CD14-positive monocyte (primary cell): Measurements from ENCODE around the gene ZNF641. TPM values are rescaled to one million over a fixed set of nuclear protein-coding genes. Genes with fewer than 3 reads are reported as not detected.

Experiments used
- DNase-seq, 3 donors: peaks; one replicate each; pipeline ENCODE4 v3.0.0-alpha.2; 2011 to 2022
- H2AFZ ChIP-seq: 2 replicates; pipeline ENCODE4 v1.6.0; 2012; ENCODE audit warnings: mild to moderate bottlenecking, low read depth, low read length, inconsistent platforms; ENCODE audit not compliant: insufficient read depth, poor library complexity, severe bottlenecking
- H3K27ac ChIP-seq, 2 donors: 1 replicate in 1 of 2; 2 replicates in 1 of 2; pipeline ENCODE4 v1.5.1; 2012 to 2013; ENCODE audit warnings: low read length in 2 of 2, control low read depth in 1 of 2, inconsistent platforms in 1 of 2, low read depth in 1 of 2, mild to moderate bottlenecking in 1 of 2
- H3K27me3 ChIP-seq, 2 donors: one replicate each; pipeline versions ENCODE4 v1.6.0 to v1.6.1; 2011 to 2013; ENCODE audit warnings: low read length in 2 of 2; ENCODE audit not compliant: control insufficient read depth in 2 of 2, insufficient read depth in 2 of 2
- H3K36me3 ChIP-seq, 2 donors: replicated peaks in 1 of 2; 1 replicate in 1 of 2; 2 replicates in 1 of 2; pipeline versions ENCODE4 v1.5.1 to v1.6.1; 2012 to 2013; ENCODE audit warnings: low read length in 2 of 2, control low read depth in 1 of 2, inconsistent platforms in 1 of 2, mild to moderate bottlenecking in 1 of 2; ENCODE audit not compliant: insufficient read depth in 2 of 2, control insufficient read depth in 1 of 2
- H3K4me1 ChIP-seq, 2 donors: 1 replicate in 1 of 2; 2 replicates in 1 of 2; pipeline versions ENCODE4 v1.5.1 to v1.6.1; 2012 to 2013; ENCODE audit warnings: low read length in 2 of 2, control low read depth in 1 of 2, inconsistent platforms in 1 of 2, mild to moderate bottlenecking in 1 of 2, moderate library complexity in 1 of 2; ENCODE audit not compliant: insufficient read depth in 2 of 2, control insufficient read depth in 1 of 2
- H3K4me2 ChIP-seq: replicated peaks from 2 replicates; pipeline ENCODE3; 2012; ENCODE audit warnings: low read length, moderate library complexity, mild to moderate bottlenecking; ENCODE audit not compliant: poor library complexity, severe bottlenecking; ENCODE audit errors: extremely low read depth
- H3K4me3 ChIP-seq, 3 experiments: fragments of 200-600 bp in 1 of 3; sonication (generic) in 1 of 3; replicated peaks in 1 of 3; 1 replicate in 2 of 3; 2 replicates in 1 of 3; pipeline ENCODE4 v1.5.1; 2011 to 2013; ENCODE audit warnings: low read length in 3 of 3, mild to moderate bottlenecking in 3 of 3, control low read depth in 2 of 3, low read depth in 2 of 3, inconsistent platforms in 1 of 3, moderate library complexity in 1 of 3
- H3K79me2 ChIP-seq: 2 replicates; pipeline ENCODE4 v1.6.0; 2012; ENCODE audit warnings: mild to moderate bottlenecking, control low read depth, inconsistent platforms, low read length, moderate library complexity; ENCODE audit not compliant: insufficient read depth
- H3K9ac ChIP-seq: 2 replicates; pipeline ENCODE4 v1.6.0; 2017; ENCODE audit warnings: low read length, mild to moderate bottlenecking; ENCODE audit not compliant: insufficient read depth, poor library complexity, severe bottlenecking
- H3K9me3 ChIP-seq, 2 donors: replicated peaks in 1 of 2; 1 replicate in 1 of 2; 2 replicates in 1 of 2; pipeline versions ENCODE4 v1.5.1 to v1.6.1; 2012 to 2013; ENCODE audit warnings: low read length in 2 of 2, control low read depth in 1 of 2; ENCODE audit not compliant: control insufficient read depth in 1 of 2, insufficient read depth in 1 of 2
- H4K20me1 ChIP-seq: 2 replicates; pipeline ENCODE4 v1.6.0; 2012; ENCODE audit warnings: mild to moderate bottlenecking, low read length, control low read depth, moderate library complexity; ENCODE audit not compliant: insufficient read depth
- H3K27ac Mint-ChIP-seq, 7 donors: one replicate each; pipeline ENCODE4 v1.8.0; 2020; ENCODE audit warnings: mild to moderate bottlenecking in 7 of 7, mixed read lengths in 7 of 7, moderate library complexity in 6 of 7, inconsistent platforms in 2 of 7
- H3K27me3 Mint-ChIP-seq, 3 donors: one replicate each; pipeline ENCODE4 v1.8.0; 2021 to 2022; ENCODE audit warnings: low read depth in 3 of 3, mild to moderate bottlenecking in 3 of 3, mixed read lengths in 3 of 3, moderate library complexity in 3 of 3, inconsistent platforms in 1 of 3
- H3K36me3 Mint-ChIP-seq, 2 donors: one replicate each; pipeline ENCODE4 v1.8.0; 2020; ENCODE audit warnings: mixed read lengths in 2 of 2, inconsistent platforms in 1 of 2, mild to moderate bottlenecking in 1 of 2
- H3K4me1 Mint-ChIP-seq: one replicate; pipeline ENCODE4 v1.8.0; 2020; ENCODE audit warnings: mild to moderate bottlenecking, mixed read lengths
- H3K4me3 Mint-ChIP-seq, 2 donors: one replicate each; pipeline ENCODE4 v1.8.0; 2020; ENCODE audit warnings: mild to moderate bottlenecking in 2 of 2, mixed read lengths in 2 of 2, moderate library complexity in 1 of 2
- H3K9me3 Mint-ChIP-seq, 7 donors: one replicate each; pipeline ENCODE4 v1.8.0; 2020 to 2022; ENCODE audit warnings: mixed read lengths in 7 of 7, mild to moderate bottlenecking in 6 of 7, moderate library complexity in 6 of 7, inconsistent platforms in 2 of 7
- WGBS: methylation state at CpG from one replicate; pipeline ENCODE4 v1.1.5; 2013; ENCODE audit warnings: missing lambda C conversion rate; ENCODE audit not compliant: insufficient coverage; 5-methylcytosine and 5-hydroxymethylcytosine counted together
- intact Hi-C, 2 donors: fragments of 100-400 bp; cut with micrococcal nuclease; formaldehyde crosslinking; loops; one replicate each; pipeline versions ENCODE4 v1.15.0 to v1.15.1; 2023
- polyA minus RNA-seq: library from RNA; depleted of rRNA, polyadenylated mRNA; stranded (reverse); fragments of >200 nt; gene quantifications from 2 replicates; pipeline ENCODE4 v1.2.3, GENCODE V29; 2012
- polyA plus RNA-seq, 3 donors: library from polyadenylated mRNA; depleted of rRNA in 1 of 3; unstranded in 2 of 3; stranded (reverse) in 1 of 3; fragments of 300-500 nt in 2 of 3; fragments of >200 nt in 1 of 3; fragmentation: Illumina TruSeq in 2 of 3; gene quantifications; 1 replicate in 2 of 3; 2 replicates in 1 of 3; pipeline ENCODE4 v1.2.3, GENCODE V29; 2012 to 2021
- total RNA-seq, 12 experiments: library from RNA in 1 of 12; stranded (reverse) in 1 of 12; fragments of 120-200 nt in 1 of 12; gene quantifications; one replicate each; pipeline ENCODE4 v1.2.4 and lab custom pipeline; 2013 to 2026; ENCODE audit warnings: mixed read lengths in 6 of 12, inconsistent platforms in 1 of 12
- TF ChIP-seq, protein P1 (sequence below): fragments of 200-600 bp; IDR thresholded peaks from one replicate; pipeline ENCODE4 v1.8.0; 2022; ENCODE audit warnings: antibody characterized with exemption, mild to moderate bottlenecking

Gene ZNF641
- 36.7 TPM for total RNA-seq (2013)
- polyA plus RNA-seq (10 to 100 TPM; 12.1 to 21.7 (median 12.6) TPM), polyA minus RNA-seq (17.9 and 20.8 TPM in 2 replicates), total RNA-seq (lab: John Stamatoyannopoulos, UW) (20.6 to 59.5 (median 46.6) reads per million in 11 experiments)

DNA sequence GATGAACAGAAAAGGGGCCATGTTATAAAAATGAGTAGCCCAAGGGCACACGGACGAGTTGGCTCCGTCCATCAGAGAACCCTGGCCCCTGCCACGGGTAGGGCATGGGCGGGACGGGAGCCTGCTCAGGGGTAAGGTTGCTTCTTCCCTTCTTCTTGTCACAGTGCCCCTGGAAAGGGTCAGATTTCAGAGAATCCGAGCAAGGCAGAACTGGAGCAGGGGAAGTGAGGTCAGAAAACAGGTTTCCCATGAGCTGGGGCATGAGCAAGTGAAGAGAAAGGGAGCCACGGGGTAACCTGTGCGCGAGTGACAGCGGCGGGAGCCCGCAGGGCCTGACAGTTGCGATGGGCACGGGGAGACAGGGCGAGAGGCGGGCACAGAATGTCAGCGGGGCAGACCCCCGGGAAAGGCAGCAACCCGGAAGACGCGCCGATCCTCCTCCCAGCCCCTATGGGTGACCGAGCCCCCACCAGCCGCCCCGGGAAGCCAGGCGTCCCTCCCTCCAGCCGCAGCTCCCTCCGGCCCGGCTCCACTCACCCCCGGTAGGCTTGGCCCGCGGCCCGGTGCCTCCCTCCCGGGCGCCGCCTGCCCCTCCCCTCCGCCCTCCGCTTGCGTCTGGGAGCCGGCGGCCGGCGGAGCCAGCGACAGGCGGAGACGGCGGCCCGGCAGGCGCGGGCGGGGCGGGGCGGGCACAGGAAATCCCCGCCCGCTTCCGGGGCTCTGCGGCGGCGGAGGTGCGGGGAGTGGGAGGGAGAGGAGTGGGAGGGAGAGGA lies at the start of gene ZNF641:
Gene ZNF641 (minus strand): TSS at position 671 of the 773 bp plus-strand sequence. CDS start 2,829 bp downstream, outside the sequence.
- TF ChIP-seq, protein P1, sequence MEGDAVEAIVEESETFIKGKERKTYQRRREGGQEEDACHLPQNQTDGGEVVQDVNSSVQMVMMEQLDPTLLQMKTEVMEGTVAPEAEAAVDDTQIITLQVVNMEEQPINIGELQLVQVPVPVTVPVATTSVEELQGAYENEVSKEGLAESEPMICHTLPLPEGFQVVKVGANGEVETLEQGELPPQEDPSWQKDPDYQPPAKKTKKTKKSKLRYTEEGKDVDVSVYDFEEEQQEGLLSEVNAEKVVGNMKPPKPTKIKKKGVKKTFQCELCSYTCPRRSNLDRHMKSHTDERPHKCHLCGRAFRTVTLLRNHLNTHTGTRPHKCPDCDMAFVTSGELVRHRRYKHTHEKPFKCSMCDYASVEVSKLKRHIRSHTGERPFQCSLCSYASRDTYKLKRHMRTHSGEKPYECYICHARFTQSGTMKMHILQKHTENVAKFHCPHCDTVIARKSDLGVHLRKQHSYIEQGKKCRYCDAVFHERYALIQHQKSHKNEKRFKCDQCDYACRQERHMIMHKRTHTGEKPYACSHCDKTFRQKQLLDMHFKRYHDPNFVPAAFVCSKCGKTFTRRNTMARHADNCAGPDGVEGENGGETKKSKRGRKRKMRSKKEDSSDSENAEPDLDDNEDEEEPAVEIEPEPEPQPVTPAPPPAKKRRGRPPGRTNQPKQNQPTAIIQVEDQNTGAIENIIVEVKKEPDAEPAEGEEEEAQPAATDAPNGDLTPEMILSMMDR = no peak
- H3K27me3 Mint-ChIP-seq = peaks cover 0 to 3% (median 0%) of the 10 kb centered on the region in 3 donors
- Histone ChIP-seq H2AFZ (peak within 1 kb of the TSS; percentile 88), H3K27ac (peak within 1 kb of the TSS; percentile 92 to 93), H3K9me3 (no peaks in the 10 kb centered on the region), H3K27me3 (no peaks in the 10 kb centered on the region), H3K4me2 (peak within 1 kb of the TSS; percentile 88), H3K9ac (peak within 1 kb of the TSS; percentile 94), H3K36me3 (peaks cover 25 to 32% of the 10 kb centered on the region in 2 donors), H3K4me3 (peak within 1 kb of the TSS; percentile 90 to 97 (median 91)), H3K79me2 (peaks cover 21% of the 10 kb centered on the region), H4K20me1 (no peaks in the 10 kb centered on the region), H3K4me1 (peaks cover 18 to 22% of the 10 kb centered on the region in 2 donors)
- H3K9me3 Mint-ChIP-seq = peaks cover 0 to 2% (median 0%) of the 10 kb centered on the region in 7 donors
- H3K36me3 Mint-ChIP-seq = peaks cover 29 to 30% of the 10 kb centered on the region in 2 donors
- peak within 1 kb of the TSS; percentile 94 to 97 (median 96) for H3K27ac Mint-ChIP-seq
- DNase-seq = peak; percentile 51 to 74 (median 73)
- peaks cover 36% of the 10 kb centered on the region for H3K4me1 Mint-ChIP-seq
- H3K4me3 Mint-ChIP-seq = peak within 1 kb of the TSS; percentile 97 to 98
- WGBS = 0% methylated on average over 40 of the region's 61 CpGs
- intact Hi-C loops = loop anchor here (5.0 kb wide), 1 partner anchor 153 kb away; no protein-coding TSS in a partner anchor

- TF ChIP-seq, protein P1 = no peak
- 57% methylated on average over 2 of the region's 2 CpGs for WGBS
- H3K4me2 ChIP-seq = no peak overlapping the region
- H3K9ac ChIP-seq = no peak overlapping the region
- Mint-ChIP-seq H3K4me1 (no peaks in the 10 kb centered on the region), H3K27ac (no peak overlapping the region), H3K4me3 (no peak overlapping the region), H3K36me3 (no peaks in the 10 kb centered on the region), H3K27me3 (peaks cover 3 to 30% (median 13%) of the 10 kb centered on the region in 3 donors), H3K9me3 (peaks cover 0 to 6% (median 2%) of the 10 kb centered on the region in 7 donors)
- intact Hi-C loops = no loop called here
- no peak overlapping the region for H3K4me3 ChIP-seq
- no peak overlapping the region for H3K27ac ChIP-seq
- DNase-seq = no peak
- no peaks in the 10 kb centered on the region for H3K9me3 ChIP-seq
- no peaks in the 10 kb centered on the region for H3K4me1 ChIP-seq
- H3K79me2 ChIP-seq = no peaks in the 10 kb centered on the region
- no peak overlapping the region for H2AFZ ChIP-seq
- no peaks in the 10 kb centered on the region for H4K20me1 ChIP-seq
- H3K27me3 ChIP-seq = peaks cover 3 to 6% of the 10 kb centered on the region in 2 donors
- H3K36me3 ChIP-seq = no peaks in the 10 kb centered on the region
These were observed 39.3 kb upstream of the ZNF641 start for GRCh38 chr12:48390026-48390425.
